C4-2B (cell line): Measurements from ENCODE around the gene EPHB3.

Source experiments
- H3K27ac ChIP-seq: fragments of 450-650 bp; 2 replicates; pipeline ENCODE4 v1.5.1; 2017
- ZFX ChIP-seq: fragments of 450-650 bp; IDR thresholded peaks from 2 replicates; pipeline ENCODE4 v1.6.1; 2017
- TF ChIP-seq, protein P1 (sequence below): fragments of 450-650 bp; conservative IDR thresholded peaks from 2 replicates; pipeline ENCODE4 v1.5.1; 2017; ENCODE audit warnings: mild to moderate bottlenecking

EPHB3 gene

DNA sequence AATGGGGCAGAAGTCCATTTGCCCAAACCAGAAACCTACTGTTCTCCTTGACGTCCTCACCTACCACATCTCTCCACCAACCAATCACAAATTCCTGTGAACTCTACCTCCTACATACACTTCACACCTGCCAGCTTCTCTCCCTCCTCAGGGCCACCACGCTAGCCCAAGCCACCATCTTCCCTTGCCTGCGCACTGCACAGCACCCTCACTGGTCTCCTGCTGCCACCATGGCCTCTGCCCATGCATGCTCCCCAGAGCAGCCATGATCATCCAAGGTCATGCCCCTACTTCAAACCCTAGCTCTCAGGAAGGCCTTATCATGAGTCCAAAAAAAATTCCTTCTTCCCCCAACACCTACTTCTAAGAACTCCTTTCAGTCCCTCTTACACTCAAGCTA, 1.1 kb upstream of the EPHB3 start:
- peak overlapping the region; percentile 11 for H3K27ac ChIP-seq
- TF ChIP-seq, protein P1, sequence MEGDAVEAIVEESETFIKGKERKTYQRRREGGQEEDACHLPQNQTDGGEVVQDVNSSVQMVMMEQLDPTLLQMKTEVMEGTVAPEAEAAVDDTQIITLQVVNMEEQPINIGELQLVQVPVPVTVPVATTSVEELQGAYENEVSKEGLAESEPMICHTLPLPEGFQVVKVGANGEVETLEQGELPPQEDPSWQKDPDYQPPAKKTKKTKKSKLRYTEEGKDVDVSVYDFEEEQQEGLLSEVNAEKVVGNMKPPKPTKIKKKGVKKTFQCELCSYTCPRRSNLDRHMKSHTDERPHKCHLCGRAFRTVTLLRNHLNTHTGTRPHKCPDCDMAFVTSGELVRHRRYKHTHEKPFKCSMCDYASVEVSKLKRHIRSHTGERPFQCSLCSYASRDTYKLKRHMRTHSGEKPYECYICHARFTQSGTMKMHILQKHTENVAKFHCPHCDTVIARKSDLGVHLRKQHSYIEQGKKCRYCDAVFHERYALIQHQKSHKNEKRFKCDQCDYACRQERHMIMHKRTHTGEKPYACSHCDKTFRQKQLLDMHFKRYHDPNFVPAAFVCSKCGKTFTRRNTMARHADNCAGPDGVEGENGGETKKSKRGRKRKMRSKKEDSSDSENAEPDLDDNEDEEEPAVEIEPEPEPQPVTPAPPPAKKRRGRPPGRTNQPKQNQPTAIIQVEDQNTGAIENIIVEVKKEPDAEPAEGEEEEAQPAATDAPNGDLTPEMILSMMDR: no peak
- TF ChIP-seq ZFX: no peak

DNA sequence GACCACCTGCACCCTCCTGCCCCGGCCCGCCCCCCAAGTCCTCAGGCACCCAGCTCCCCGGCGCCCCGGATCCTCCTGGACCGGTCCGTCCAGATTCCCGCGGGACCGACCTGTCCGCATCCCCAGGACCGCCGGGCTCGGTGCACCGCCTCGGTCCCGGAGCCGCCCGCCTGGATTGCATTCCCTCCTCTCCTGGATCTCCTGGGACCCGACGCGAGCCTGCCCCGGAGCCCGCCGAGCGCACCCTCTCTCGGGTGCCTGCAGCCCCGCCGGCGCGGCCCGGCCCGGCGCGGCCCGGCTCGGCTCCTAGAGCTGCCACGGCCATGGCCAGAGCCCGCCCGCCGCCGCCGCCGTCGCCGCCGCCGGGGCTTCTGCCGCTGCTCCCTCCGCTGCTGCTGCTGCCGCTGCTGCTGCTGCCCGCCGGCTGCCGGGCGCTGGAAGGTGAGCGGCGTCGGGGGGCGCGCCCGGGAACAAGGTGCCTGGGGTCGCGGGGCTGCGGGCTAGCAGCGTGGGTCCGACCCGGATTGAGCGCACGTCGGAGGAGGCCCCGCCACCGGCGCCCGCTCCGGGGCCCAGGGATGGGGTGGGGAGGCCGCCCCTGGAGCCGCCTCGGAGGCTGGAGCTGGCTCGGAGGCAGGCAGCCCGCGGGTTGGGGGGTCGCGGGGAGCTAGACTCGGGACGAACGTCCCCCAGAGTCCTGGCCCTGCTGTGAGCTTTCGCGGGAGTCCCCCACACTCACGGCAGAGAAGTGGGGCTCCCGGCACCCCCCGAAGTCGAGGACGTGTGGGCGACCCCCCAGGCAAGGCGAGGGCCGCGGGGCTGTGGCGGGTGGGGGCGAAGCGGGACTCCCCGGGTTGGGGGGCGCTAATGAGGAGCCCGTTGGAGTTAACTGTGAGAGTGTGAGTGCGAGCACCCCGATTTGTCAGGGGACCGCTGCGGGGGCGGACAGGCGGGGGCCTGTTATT, 610 bp downstream of the EPHB3 start:
- H3K27ac ChIP-seq: peak overlapping the region; percentile 54

GRCh38 chr3:184562878-184563560, 1.4 kb downstream of the EPHB3 start:
- H3K27ac ChIP-seq: no peak overlapping the region; the same call in 1 of the 2 replicates
- TF ChIP-seq ZFX: no peak
- TF ChIP-seq, protein P1: no peak

More for the DNA sequence above, 610 bp downstream of the EPHB3 start:
- TF ChIP-seq, protein P1: no peak
- peak; percentile 77; the same call in 1 of the 2 replicates for TF ChIP-seq ZFX

GRCh38 chr3:184563561-184563925, 2.0 kb downstream of the EPHB3 start:
- no peak for TF ChIP-seq ZFX
- TF ChIP-seq, protein P1: no peak
- H3K27ac ChIP-seq: no peak overlapping the region

GRCh38 chr3:184563941-184564684, 2.5 kb downstream of the EPHB3 start:
- no peak for TF ChIP-seq ZFX
- TF ChIP-seq, protein P1: no peak
- H3K27ac ChIP-seq: peak overlapping the region; percentile 86

GRCh38 chr3:184564685-184565385, 3.2 kb downstream of the EPHB3 start:
- TF ChIP-seq, protein P1: no peak
- H3K27ac ChIP-seq: peak overlapping the region; percentile 86
